Measurements from ENCODE around the gene C6orf136.

Gene C6orf136

DNA sequence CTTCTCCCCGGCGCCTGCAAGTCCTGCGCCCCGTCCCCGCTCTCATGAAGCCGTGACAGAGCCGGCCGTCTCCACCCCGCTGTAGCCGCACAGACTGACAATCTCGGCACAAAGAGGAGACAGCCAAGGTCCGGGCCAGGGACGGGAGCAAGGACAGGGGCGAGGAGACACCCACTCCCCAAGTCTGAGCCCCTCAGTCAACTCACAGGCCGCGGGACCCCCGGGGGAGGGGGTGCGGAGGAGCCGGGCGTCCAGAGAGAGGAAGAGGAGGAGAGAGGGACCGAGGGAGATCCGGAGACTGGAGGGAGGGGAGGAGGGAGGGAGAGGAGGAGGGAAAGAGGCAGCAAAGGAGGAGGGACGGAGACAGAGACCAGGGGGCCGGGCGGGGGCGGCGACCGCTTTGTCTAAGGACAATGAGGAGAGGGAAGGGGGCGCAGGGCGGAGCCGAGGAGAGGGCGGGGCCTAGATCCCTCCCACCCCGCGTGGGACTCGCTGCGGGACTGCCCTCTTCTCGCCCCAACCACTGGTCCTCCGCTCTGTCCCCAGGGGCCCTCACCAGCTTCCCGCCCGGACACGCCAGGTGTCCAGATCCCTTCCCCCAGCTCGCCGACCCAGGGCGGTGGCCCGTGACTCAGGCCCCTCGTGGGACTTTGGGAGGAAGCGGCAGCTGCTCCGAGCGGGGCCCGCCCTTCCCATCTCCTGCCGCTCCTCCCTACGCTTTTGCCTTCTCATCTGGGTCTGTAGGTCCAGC lies 40.1 kb downstream of the C6orf136 start:
- DNase-seq (ENCODE audit: low spot score): peak; percentile 92

GRCh38 chr6:30687659-30688431 lies 40.9 kb downstream of the C6orf136 start:
- no peak for DNase-seq (ENCODE audit: low spot score)

GRCh38 chr6:30688569-30688968 lies 41.6 kb downstream of the C6orf136 start:
- DNase-seq (ENCODE audit: low spot score): no peak

DNA sequence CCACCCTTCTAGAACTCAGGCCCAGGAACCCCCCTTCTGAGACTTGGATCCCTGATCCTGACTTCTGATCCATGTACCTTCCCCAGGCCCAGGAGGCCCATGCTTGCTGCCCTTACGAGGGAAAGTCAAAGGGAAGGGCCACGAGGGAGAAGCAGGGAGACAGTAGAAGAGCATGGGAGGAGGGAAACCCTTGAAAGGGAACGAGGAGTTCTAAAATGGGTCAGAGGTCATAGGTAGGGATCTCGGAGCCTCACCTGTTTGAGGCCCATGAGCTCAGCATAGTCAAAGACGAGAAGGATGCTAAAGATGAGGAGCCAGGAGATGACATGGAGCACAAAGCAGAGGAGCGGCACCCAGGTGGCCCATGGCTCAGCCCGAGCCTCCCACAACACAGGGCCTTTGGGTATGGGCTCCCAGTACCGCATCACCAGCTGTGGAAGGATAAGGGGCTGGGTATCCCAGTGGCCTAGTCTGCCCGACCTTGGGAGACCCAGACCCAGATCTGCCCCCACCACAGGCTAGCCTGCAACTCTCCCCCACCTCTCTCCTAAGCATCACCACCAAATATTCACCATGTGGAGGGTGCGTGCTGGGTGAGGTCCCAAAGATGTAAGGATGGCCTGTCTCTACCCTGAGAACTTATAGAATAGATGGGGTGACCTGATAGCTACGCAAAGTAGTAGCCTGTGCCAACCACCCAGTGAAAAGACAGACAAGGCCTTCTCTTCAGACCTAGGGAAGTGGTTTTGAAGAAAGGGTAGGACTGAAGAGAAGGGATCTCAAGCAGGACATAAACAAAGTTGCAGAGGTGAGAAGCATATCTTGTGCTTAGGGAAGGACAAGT lies 42.3 kb downstream of the C6orf136 start:
- no peak for DNase-seq (ENCODE audit: low spot score)

DNA sequence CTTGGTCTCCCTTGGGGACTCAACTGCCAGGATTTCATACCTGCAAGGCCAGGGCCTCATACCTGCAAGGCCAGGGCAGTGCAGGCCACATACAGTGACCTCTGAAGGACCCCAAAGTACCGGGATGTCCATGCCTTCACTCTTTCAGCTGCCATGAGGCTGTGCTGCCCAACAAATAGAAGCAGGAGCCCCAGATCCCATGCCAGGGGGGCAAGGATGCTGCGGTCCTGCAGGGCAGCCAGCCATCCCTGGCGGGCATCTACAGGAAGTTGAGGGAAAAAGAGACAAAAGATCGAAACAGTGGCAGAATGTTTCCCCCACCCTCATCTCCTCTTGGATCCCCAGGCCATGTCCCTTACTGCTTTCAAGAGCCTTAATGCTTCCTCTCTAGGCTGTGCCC lies 43.1 kb downstream of the C6orf136 start:
- DNase-seq (ENCODE audit: low spot score): no peak

GRCh38 chr6:30690403-30691207 lies 43.7 kb downstream of the C6orf136 start, which contains the start of gene NRM:
TSS of gene NRM (minus strand) at chr6:30690984. CDS start at chr6:30690974, 10 bp downstream.
- DNase-seq (ENCODE audit: low spot score): peak; percentile 90

GRCh38 chr6:30691208-30691847 lies 44.4 kb downstream of the C6orf136 start:
- no peak for DNase-seq (ENCODE audit: low spot score)

GRCh38 chr6:30696432-30696831 lies 49.5 kb downstream of the C6orf136 start:
- no peak for DNase-seq (ENCODE audit: low spot score)

- no peak for DNase-seq (ENCODE audit: low spot score)
Observed at GRCh38 chr6:30700340-30700739, 53.4 kb downstream of the C6orf136 start.
